ENCODE data around the gene PEMT. TPM values are rescaled to one million over a fixed set of nuclear protein-coding genes. Genes with fewer than 3 reads are reported as not detected.
A peak's percentile ranks its signal among the peaks of the same experiment; 100 is the strongest.

The PEMT gene
- total and polyA plus RNA-seq, 2 of the 8 experiments (the other 6 are each of a cell fraction or from before 2014, with no cell fraction given) = 42.0 to 118 TPM

GRCh38 chr17:17532991-17533390, 58.5 kb downstream of the PEMT start:
- 81% methylated on average over 1 of the region's 1 CpG; no CpG with 5 or more reads in 1 of the 2 experiments for WGBS, 2 experiments (ENCODE audit: extremely low coverage in 1 of 2, insufficient coverage in 1 of 2, insufficient read length in 1 of 2, insufficient replicate concordance in 2 of 2, low coverage in 1 of 2, low lambda C conversion rate in 2 of 2, missing lambda C conversion rate in 1 of 2)
- CTCF ChIA-PET (ENCODE audit: partially characterized antibody) = interaction anchor here (1.2 kb wide), 1 partner anchor 176 kb away, joined by 3 read pairs; no protein-coding TSS in a partner anchor
- no peaks in the 10 kb centered on the region for H3K23me2 ChIP-seq (ENCODE audit: low read depth, low read length)

More at GRCh38 chr17:17532991-17533390, 58.5 kb downstream of the PEMT start:
- Histone ChIP-seq H3K18ac (ENCODE audit: extremely low read depth, low read length) (no peak overlapping the region; the same call in 1 of the 2 replicates), H4K5ac (ENCODE audit: insufficient read length, low read depth, low read length) (no peak overlapping the region), H4K91ac (replicated peaks; ENCODE audit: insufficient read length, low read length) (no peak overlapping the region), H3K4me1 (replicated peaks in 1 of 4; ENCODE audit: control insufficient read depth in 3 of 4, insufficient read depth in 4 of 4, low read length in 3 of 4) (no peaks in the 10 kb centered on the region; a peak in 1 of 7 replicates), H2BK15ac (ENCODE audit: low read length) (no peak overlapping the region), H2BK120ac (replicated peaks; ENCODE audit: low read depth, low read length) (no peak overlapping the region), H3K4me2 (ENCODE audit: insufficient read depth in 1 of 2, low read depth in 2 of 2, low read length in 2 of 2) (no peak overlapping the region), H3K79me1 (ENCODE audit: low read depth, low read length) (no peaks in the 10 kb centered on the region; the same call in 1 of the 2 replicates), H3K79me2 (ENCODE audit: control insufficient read depth in 1 of 2, insufficient read depth in 2 of 2, low read length in 2 of 2) (no peaks in the 10 kb centered on the region), H2AK5ac (ENCODE audit: low read depth, low read length) (0 out of 2 replicates have a peak overlapping the region, but pooled peaks have one; percentile 24), H2BK20ac (ENCODE audit: low read length) (no peak overlapping the region), H3K56ac (replicated peaks; ENCODE audit: insufficient read length, low read depth, low read length) (no peak overlapping the region), H2BK5ac (ENCODE audit: low read depth, low read length) (no peak overlapping the region), H3K27me3 (replicated peaks in 1 of 4; ENCODE audit: control insufficient read depth in 3 of 4, extremely low read depth in 1 of 4, insufficient read depth in 3 of 4, low read length in 3 of 4) (no peaks in the 10 kb centered on the region), H2AFZ (ENCODE audit: low read length) (no peak overlapping the region), H4K20me1 (replicated peaks in 1 of 2; ENCODE audit: control insufficient read depth in 1 of 2, insufficient read depth in 2 of 2, low read length in 2 of 2) (no peaks in the 10 kb centered on the region), H3K27ac (ENCODE audit: low read depth, low read length) (no peak overlapping the region), H3K23ac (ENCODE audit: insufficient read length) (no peak overlapping the region), H3K9me3 (ENCODE audit: insufficient read depth in 2 of 2, low read depth in 1 of 2, low read length in 1 of 2) (no peaks in the 10 kb centered on the region), H3K4me3 (ENCODE audit: extremely low read depth in 1 of 4, insufficient read depth in 2 of 4, low read depth in 3 of 4, low read length in 4 of 4) (no peak overlapping the region), H3K4ac (replicated peaks; ENCODE audit: insufficient read length, low read depth, low read length) (no peak overlapping the region), H4K8ac (ENCODE audit: extremely low read depth, insufficient read depth, low read length) (no peak overlapping the region), H3K36me3 (ENCODE audit: control insufficient read depth in 2 of 4, insufficient read depth in 4 of 4, low read length in 3 of 4) (no peaks in the 10 kb centered on the region), H2BK12ac (ENCODE audit: low read depth, low read length) (no peak overlapping the region), H3K14ac (ENCODE audit: insufficient read length) (no peak overlapping the region), H3K9ac (replicated peaks in 1 of 4; ENCODE audit: extremely low read depth in 1 of 4, low read depth in 3 of 4, low read length in 3 of 4) (no peak overlapping the region)
- FAIRE-seq (no peak), DNase-seq (ENCODE audit: low read depth in 1 of 2, low spot score in 2 of 2) (no peak)
- TF ChIP-seq SAP30 (IDR thresholded peaks at IDR 0.05; ENCODE audit: insufficient read depth, insufficient replicate concordance, low read length) (no peak), CREB1 (IDR thresholded peaks at IDR 0.05) (no peak)
- POLR2A ChIA-PET (ENCODE audit: partially characterized antibody) = interaction anchor here (1.3 kb wide), 1 partner anchor 10 kb away, joined by 3 read pairs; no protein-coding TSS in a partner anchor

Data from H1 (cell line).